H9 (cell line): ENCODE results near the gene NPAS3. TPM values are rescaled to one million over a fixed set of nuclear protein-coding genes. Genes with fewer than 3 reads are reported as not detected.

ENCODE experiments used
- DNase-seq: peaks from one replicate; pipeline ENCODE4 v3.0.0-alpha.2; 2017
- H2AFZ ChIP-seq: one replicate; pipeline ENCODE4 v1.6.1; 2013; ENCODE audit warnings: mild to moderate bottlenecking, low read length, control low read depth, moderate library complexity
- H2AK5ac ChIP-seq: 2 replicates; pipeline ENCODE4 v1.6.1; 2013; ENCODE audit warnings: low read length, control low read depth, mixed read lengths; ENCODE audit not compliant: insufficient read length
- H2BK120ac ChIP-seq: one replicate; pipeline ENCODE4 v1.6.1; 2013; ENCODE audit warnings: low read depth, mild to moderate bottlenecking, low read length, control low read depth, inconsistent platforms; ENCODE audit not compliant: poor library complexity, severe bottlenecking
- H2BK12ac ChIP-seq: 2 replicates; pipeline ENCODE4 v1.6.1; 2013; ENCODE audit warnings: low read length, control low read depth, mixed read lengths, low read depth; ENCODE audit not compliant: insufficient read length
- H2BK15ac ChIP-seq: 2 replicates; pipeline ENCODE4 v1.6.1; 2013; ENCODE audit warnings: low read depth, low read length, control low read depth
- H2BK20ac ChIP-seq: one replicate; pipeline ENCODE4 v1.6.1; 2013; ENCODE audit warnings: low read depth, mild to moderate bottlenecking, low read length, control low read depth, inconsistent platforms; ENCODE audit not compliant: poor library complexity, severe bottlenecking
- H2BK5ac ChIP-seq: 2 replicates; pipeline ENCODE4 v1.6.1; 2013; ENCODE audit warnings: low read length, control low read depth, mixed read lengths; ENCODE audit not compliant: insufficient read length
- H3K14ac ChIP-seq: 2 replicates; pipeline ENCODE4 v1.6.1; 2013; ENCODE audit warnings: low read length, control low read depth; ENCODE audit not compliant: insufficient read depth
- H3K18ac ChIP-seq: 2 replicates; pipeline ENCODE4 v1.6.1; 2013; ENCODE audit warnings: low read depth, mild to moderate bottlenecking, mixed read lengths, low read length, control low read depth; ENCODE audit not compliant: insufficient read length
- H3K23ac ChIP-seq: 2 replicates; pipeline ENCODE4 v1.6.1; 2013; ENCODE audit warnings: low read length, control low read depth, mixed read lengths, low read depth; ENCODE audit not compliant: insufficient read length
- H3K23me2 ChIP-seq: 2 replicates; pipeline ENCODE4 v1.6.1; 2013; ENCODE audit warnings: low read depth, mild to moderate bottlenecking, mixed read lengths, low read length, control low read depth; ENCODE audit not compliant: insufficient read length, poor library complexity, severe bottlenecking
- H3K27ac ChIP-seq: 2 replicates; pipeline ENCODE4 v1.5.1; 2013; ENCODE audit warnings: low read length, control low read depth, mixed read lengths, low read depth; ENCODE audit not compliant: insufficient read length
- H3K27me3 ChIP-seq: 2 replicates; pipeline ENCODE4 v1.6.1; 2013; ENCODE audit warnings: low read length, control low read depth, inconsistent platforms; ENCODE audit not compliant: insufficient read depth
- H3K4ac ChIP-seq: 2 replicates; pipeline ENCODE4 v1.6.1; 2013; ENCODE audit warnings: low read depth, mild to moderate bottlenecking, control low read depth, inconsistent platforms, low read length, moderate library complexity
- H3K4me1 ChIP-seq: 2 replicates; pipeline ENCODE4 v1.6.1; 2013; ENCODE audit warnings: low read length, control low read depth, inconsistent platforms; ENCODE audit not compliant: insufficient read depth
- H3K4me2 ChIP-seq: 2 replicates; pipeline ENCODE4 v1.6.1; 2013; ENCODE audit warnings: low read length, control low read depth, mixed read lengths; ENCODE audit not compliant: insufficient read length, insufficient read depth
- H3K56ac ChIP-seq: 2 replicates; pipeline ENCODE4 v1.6.1; 2013; ENCODE audit warnings: low read depth, mild to moderate bottlenecking, mixed read lengths, low read length, control low read depth; ENCODE audit not compliant: insufficient read length
- H3K79me1 ChIP-seq: 2 replicates; pipeline ENCODE4 v1.6.1; 2013; ENCODE audit warnings: low read depth, mild to moderate bottlenecking, moderate library complexity, low read length, control low read depth, inconsistent platforms; ENCODE audit not compliant: insufficient read depth, poor library complexity, severe bottlenecking
- H3K79me2 ChIP-seq: 2 replicates; pipeline ENCODE4 v1.6.1; 2013; ENCODE audit warnings: low read length, control low read depth, inconsistent platforms; ENCODE audit not compliant: insufficient read depth
- H3K9ac ChIP-seq: 2 replicates; pipeline ENCODE4 v1.6.1; 2013; ENCODE audit warnings: low read length, control low read depth, mixed read lengths; ENCODE audit not compliant: insufficient read length; ENCODE audit errors: extremely low read depth
- H3K9me3 ChIP-seq: one replicate; pipeline ENCODE4 v1.6.1; 2013; ENCODE audit warnings: low read depth, low read length, inconsistent platforms; ENCODE audit not compliant: control insufficient read depth
- H3T11ph ChIP-seq: one replicate; pipeline ENCODE4 v1.6.1; 2013; ENCODE audit warnings: mild to moderate bottlenecking, low read length, control low read depth, inconsistent platforms
- H4K20me1 ChIP-seq: one replicate; pipeline ENCODE4 v1.6.1; 2013; ENCODE audit not compliant: control insufficient read depth, insufficient read length, insufficient read depth
- H4K5ac ChIP-seq: 2 replicates; pipeline ENCODE4 v1.6.1; 2013; ENCODE audit warnings: low read depth, mild to moderate bottlenecking, mixed read lengths, low read length, control low read depth; ENCODE audit not compliant: insufficient read length
- H4K8ac ChIP-seq: replicated peaks from 2 replicates; pipeline ENCODE4 v1.6.1; 2013; ENCODE audit warnings: low read length, control low read depth, mixed read lengths, low read depth; ENCODE audit not compliant: insufficient read length
- H4K91ac ChIP-seq: 2 replicates; pipeline ENCODE4 v1.6.1; 2013; ENCODE audit warnings: low read depth, mild to moderate bottlenecking, moderate library complexity, mixed read lengths, low read length, control low read depth; ENCODE audit not compliant: insufficient read length
- H3K27ac Mint-ChIP-seq, 3 experiments: 2 replicates in 2 of 3; 3 replicates in 1 of 3; pipeline ENCODE4 v1.8.0; 2020 to 2021; ENCODE audit warnings: mixed read lengths in 3 of 3, mild to moderate bottlenecking in 1 of 3, moderate library complexity in 1 of 3
- H3K27me3 Mint-ChIP-seq: 2 replicates; pipeline ENCODE4 v1.8.0; 2021; ENCODE audit warnings: low read depth, mild to moderate bottlenecking, moderate library complexity, mixed read lengths
- H3K36me3 Mint-ChIP-seq, 3 experiments: 2 replicates in 2 of 3; 3 replicates in 1 of 3; pipeline ENCODE4 v1.8.0; 2020 to 2021; ENCODE audit warnings: low read depth in 3 of 3, mixed read lengths in 3 of 3; ENCODE audit not compliant: insufficient read depth in 1 of 3
- H3K4me1 Mint-ChIP-seq, 2 experiments: 2 replicates each; pipeline ENCODE4 v1.8.0; 2020; ENCODE audit warnings: mixed read lengths in 2 of 2
- H3K4me3 Mint-ChIP-seq, 2 experiments: 2 replicates in 1 of 2; 3 replicates in 1 of 2; pipeline ENCODE4 v1.8.0; 2020 to 2021; ENCODE audit warnings: mild to moderate bottlenecking in 2 of 2, mixed read lengths in 2 of 2, moderate library complexity in 1 of 2
- H3K9me3 Mint-ChIP-seq, 2 experiments: 2 replicates in 1 of 2; 3 replicates in 1 of 2; pipeline ENCODE4 v1.8.0; 2020; ENCODE audit warnings: mild to moderate bottlenecking in 2 of 2, mixed read lengths in 2 of 2, moderate library complexity in 1 of 2
- WGBS: extraction: QIAGEN DNeasy Blood & Tissue Kit; methylation state at CpG from one replicate; pipeline ENCODE4 v1.1.7; 2013; ENCODE audit warnings: missing lambda C conversion rate, low lambda C conversion rate, mixed read lengths; ENCODE audit not compliant: insufficient read length; ENCODE audit errors: extremely low coverage; 5-methylcytosine and 5-hydroxymethylcytosine counted together
- total RNA-seq: library from RNA; stranded (reverse); gene quantifications from 2 replicates; pipeline ENCODE4 v1.2.1, GENCODE V29; 2021
- TF ChIP-seq, protein P1 (sequence below): fragments of 200-600 bp; sonication (generic); conservative IDR thresholded peaks from 3 replicates; pipeline ENCODE4 v1.8.0; 2021; ENCODE audit warnings: antibody characterized with exemption, mild to moderate bottlenecking

Gene NPAS3
- total RNA-seq, 1 experiment from 2014 or later, result 0.17 TPM

DNA sequence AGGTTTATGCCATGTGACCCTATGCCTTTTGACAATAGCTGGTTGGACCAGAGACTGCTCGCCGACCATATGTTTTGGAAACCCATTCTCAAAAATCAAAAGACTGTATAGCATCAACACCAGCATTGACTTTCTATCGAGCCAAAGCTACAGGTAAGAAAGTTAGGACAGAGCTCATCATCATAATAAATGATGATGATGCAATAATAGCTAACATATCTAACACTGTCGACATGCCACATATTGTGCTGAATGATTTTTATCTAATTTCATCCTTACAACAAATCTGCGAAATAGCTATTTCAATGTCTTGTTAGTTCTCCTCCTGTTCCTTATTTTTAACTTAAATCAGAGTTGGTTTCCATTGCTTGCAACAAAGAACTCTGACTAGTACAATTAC, 909.3 kb downstream of the NPAS3 start:
- H3K79me2 ChIP-seq, result no peaks in the 10 kb centered on the region
- H2AK5ac ChIP-seq, result no peak overlapping the region
- no peak overlapping the region for H3K4ac ChIP-seq
- no peak overlapping the region for H2BK15ac ChIP-seq
- H3K14ac ChIP-seq, result no peak overlapping the region
- no peak overlapping the region for H2BK20ac ChIP-seq
- peaks cover 37 to 38% of the 10 kb centered on the region in 2 experiments for H3K4me1 Mint-ChIP-seq
- no peaks in the 10 kb centered on the region for H3K23me2 ChIP-seq
- H3K9me3 Mint-ChIP-seq, result no peaks in the 10 kb centered on the region
- no peaks in the 10 kb centered on the region for H3K79me1 ChIP-seq
- H3K27ac Mint-ChIP-seq, result no peak overlapping the region
- H3K23ac ChIP-seq, result no peak overlapping the region
- no peak overlapping the region for H3K9ac ChIP-seq
- no peak overlapping the region for H2AFZ ChIP-seq
- no peak overlapping the region for H2BK120ac ChIP-seq
- no CpG with 5 or more reads among the region's 5 CpGs for WGBS
- no peak for DNase-seq
- H4K20me1 ChIP-seq, result no peaks in the 10 kb centered on the region
- no peak overlapping the region for H3T11ph ChIP-seq
- no peak overlapping the region for H3K4me2 ChIP-seq
- H3K56ac ChIP-seq, result no peak overlapping the region
- H3K27ac ChIP-seq, result no peak overlapping the region
- TF ChIP-seq, protein P1, sequence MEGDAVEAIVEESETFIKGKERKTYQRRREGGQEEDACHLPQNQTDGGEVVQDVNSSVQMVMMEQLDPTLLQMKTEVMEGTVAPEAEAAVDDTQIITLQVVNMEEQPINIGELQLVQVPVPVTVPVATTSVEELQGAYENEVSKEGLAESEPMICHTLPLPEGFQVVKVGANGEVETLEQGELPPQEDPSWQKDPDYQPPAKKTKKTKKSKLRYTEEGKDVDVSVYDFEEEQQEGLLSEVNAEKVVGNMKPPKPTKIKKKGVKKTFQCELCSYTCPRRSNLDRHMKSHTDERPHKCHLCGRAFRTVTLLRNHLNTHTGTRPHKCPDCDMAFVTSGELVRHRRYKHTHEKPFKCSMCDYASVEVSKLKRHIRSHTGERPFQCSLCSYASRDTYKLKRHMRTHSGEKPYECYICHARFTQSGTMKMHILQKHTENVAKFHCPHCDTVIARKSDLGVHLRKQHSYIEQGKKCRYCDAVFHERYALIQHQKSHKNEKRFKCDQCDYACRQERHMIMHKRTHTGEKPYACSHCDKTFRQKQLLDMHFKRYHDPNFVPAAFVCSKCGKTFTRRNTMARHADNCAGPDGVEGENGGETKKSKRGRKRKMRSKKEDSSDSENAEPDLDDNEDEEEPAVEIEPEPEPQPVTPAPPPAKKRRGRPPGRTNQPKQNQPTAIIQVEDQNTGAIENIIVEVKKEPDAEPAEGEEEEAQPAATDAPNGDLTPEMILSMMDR, result no peak
- peaks cover 2% of the 10 kb centered on the region; the same call in 1 of the 2 replicates for H3K4me1 ChIP-seq
- no peaks in the 10 kb centered on the region for H3K27me3 ChIP-seq
- H4K5ac ChIP-seq, result no peak overlapping the region
- H3K27me3 Mint-ChIP-seq, result no peaks in the 10 kb centered on the region; the same call in 1 of the 2 replicates
- no peaks in the 10 kb centered on the region for H3K36me3 Mint-ChIP-seq
- no peak overlapping the region for H2BK12ac ChIP-seq
- no peak overlapping the region for H4K8ac ChIP-seq
- no peak overlapping the region for H4K91ac ChIP-seq
- H3K18ac ChIP-seq, result no peak overlapping the region
- no peak overlapping the region for H2BK5ac ChIP-seq
- H3K9me3 ChIP-seq, result no peaks in the 10 kb centered on the region
- H3K4me3 Mint-ChIP-seq, result no peak overlapping the region
